ENCODE data around the gene CHST11. TPM values are rescaled to one million over a fixed set of nuclear protein-coding genes. Genes with fewer than 3 reads are reported as not detected.

Gene CHST11
- total RNA-seq, 1 experiment from 2014 or later = 1.1 TPM

DNA sequence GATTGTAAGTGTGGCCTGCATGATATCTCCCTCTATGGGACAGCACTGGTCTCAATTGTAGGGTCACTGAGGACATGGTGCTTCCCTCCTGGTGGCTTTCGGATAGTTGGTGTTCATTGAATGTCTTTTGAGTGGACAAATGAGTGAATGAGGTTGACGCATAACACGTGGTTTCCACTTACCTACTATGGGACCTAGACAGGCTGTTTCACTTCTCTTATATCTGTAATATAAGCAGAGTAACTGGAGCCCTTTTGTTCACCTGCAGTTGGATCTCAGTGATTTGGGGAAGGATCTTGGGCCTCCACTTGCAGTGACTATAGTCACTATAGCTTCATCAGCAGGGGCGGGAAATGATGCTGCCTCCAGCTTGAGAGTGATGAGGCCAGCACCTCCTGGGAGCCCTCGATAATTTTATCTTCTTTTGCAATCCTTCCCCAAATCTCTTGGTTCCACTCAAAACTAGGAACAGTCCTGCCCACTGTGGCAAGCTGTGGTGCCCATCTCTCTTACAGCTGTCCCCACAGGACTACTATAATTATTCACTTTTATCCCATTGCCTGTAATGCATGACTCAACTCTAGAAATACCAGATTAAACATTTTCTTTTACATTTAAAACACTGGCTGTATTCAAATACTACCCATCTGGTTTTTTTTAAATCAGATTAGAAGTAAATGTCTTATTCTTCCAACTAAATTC lies 242.9 kb downstream of the CHST11 start:
- H3K4me1 ChIP-seq (ENCODE audit: insufficient read depth, low read length, poor library complexity, severe bottlenecking) = no peaks in the 10 kb centered on the region
- H3K27ac ChIP-seq (ENCODE audit: low read depth, low read length, poor library complexity, severe bottlenecking) = no peak overlapping the region
- no peak for DNase-seq (ENCODE audit: low spot score)
- ChIA-PET POLR2A (ENCODE audit: low non-redundant PET) (no interaction called here), CTCF (no interaction called here)
- intact Hi-C loops (cut with micrococcal nuclease; ENCODE audit: unreplicated experiment) = no loop called here
- no peaks in the 10 kb centered on the region for H3K27me3 ChIP-seq (replicated peaks; ENCODE audit: insufficient read depth, low read depth, low read length, poor library complexity)
- BruUV-seq (replicated peaks) = no TSS peak
- H3K9me3 ChIP-seq (ENCODE audit: low read depth, low read length, poor library complexity, severe bottlenecking) = no peaks in the 10 kb centered on the region
- H3K4me3 ChIP-seq (ENCODE audit: low read depth, low read length, poor library complexity, severe bottlenecking) = no peak overlapping the region
- H3K36me3 ChIP-seq (ENCODE audit: insufficient read depth, low read length, poor library complexity, severe bottlenecking) = no peaks in the 10 kb centered on the region
- TF ChIP-seq, protein P1, sequence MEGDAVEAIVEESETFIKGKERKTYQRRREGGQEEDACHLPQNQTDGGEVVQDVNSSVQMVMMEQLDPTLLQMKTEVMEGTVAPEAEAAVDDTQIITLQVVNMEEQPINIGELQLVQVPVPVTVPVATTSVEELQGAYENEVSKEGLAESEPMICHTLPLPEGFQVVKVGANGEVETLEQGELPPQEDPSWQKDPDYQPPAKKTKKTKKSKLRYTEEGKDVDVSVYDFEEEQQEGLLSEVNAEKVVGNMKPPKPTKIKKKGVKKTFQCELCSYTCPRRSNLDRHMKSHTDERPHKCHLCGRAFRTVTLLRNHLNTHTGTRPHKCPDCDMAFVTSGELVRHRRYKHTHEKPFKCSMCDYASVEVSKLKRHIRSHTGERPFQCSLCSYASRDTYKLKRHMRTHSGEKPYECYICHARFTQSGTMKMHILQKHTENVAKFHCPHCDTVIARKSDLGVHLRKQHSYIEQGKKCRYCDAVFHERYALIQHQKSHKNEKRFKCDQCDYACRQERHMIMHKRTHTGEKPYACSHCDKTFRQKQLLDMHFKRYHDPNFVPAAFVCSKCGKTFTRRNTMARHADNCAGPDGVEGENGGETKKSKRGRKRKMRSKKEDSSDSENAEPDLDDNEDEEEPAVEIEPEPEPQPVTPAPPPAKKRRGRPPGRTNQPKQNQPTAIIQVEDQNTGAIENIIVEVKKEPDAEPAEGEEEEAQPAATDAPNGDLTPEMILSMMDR (conservative IDR thresholded peaks at IDR 0.05; ENCODE audit: low read depth, low read length) = no peak
- TF ChIP-seq EZH2 (IDR thresholded peaks at IDR 0.05; ENCODE audit: borderline replicate concordance, low read depth, low read length, poor library complexity, severe bottlenecking) = no peak

DNA sequence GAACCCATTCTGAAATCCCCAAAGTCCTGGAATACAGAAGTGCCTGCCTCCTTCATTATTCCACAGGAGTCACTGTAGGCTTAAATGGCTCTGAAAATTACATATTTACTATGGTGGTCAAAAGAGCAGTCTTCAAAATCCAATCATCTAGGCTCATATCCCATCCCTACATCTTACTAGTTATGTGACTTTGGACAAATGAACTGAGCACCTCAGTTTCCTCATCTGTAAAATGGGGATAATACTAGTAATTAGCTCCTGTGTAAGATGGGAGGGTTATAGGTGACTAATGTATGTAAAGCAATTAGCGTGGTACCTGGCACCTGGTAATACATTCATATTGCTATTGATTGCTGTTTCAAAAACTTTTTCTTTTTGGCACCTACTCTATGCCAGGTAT lies 243.6 kb downstream of the CHST11 start:
- H3K36me3 ChIP-seq (ENCODE audit: insufficient read depth, low read length, poor library complexity, severe bottlenecking) = no peaks in the 10 kb centered on the region
- no peaks in the 10 kb centered on the region for H3K4me1 ChIP-seq (ENCODE audit: insufficient read depth, low read length, poor library complexity, severe bottlenecking)
- DNase-seq (ENCODE audit: low spot score) = no peak
- ChIA-PET POLR2A (ENCODE audit: low non-redundant PET) (no interaction called here), CTCF (no interaction called here)
- BruUV-seq (replicated peaks) = no TSS peak
- H3K27ac ChIP-seq (ENCODE audit: low read depth, low read length, poor library complexity, severe bottlenecking) = no peak overlapping the region
- intact Hi-C loops (cut with micrococcal nuclease; ENCODE audit: unreplicated experiment) = no loop called here
- no peak for TF ChIP-seq EZH2 (IDR thresholded peaks at IDR 0.05; ENCODE audit: borderline replicate concordance, low read depth, low read length, poor library complexity, severe bottlenecking)
- TF ChIP-seq, protein P1 (conservative IDR thresholded peaks at IDR 0.05; ENCODE audit: low read depth, low read length) = no peak
- H3K9me3 ChIP-seq (ENCODE audit: low read depth, low read length, poor library complexity, severe bottlenecking) = no peaks in the 10 kb centered on the region
- no peak overlapping the region for H3K4me3 ChIP-seq (ENCODE audit: low read depth, low read length, poor library complexity, severe bottlenecking)
- H3K27me3 ChIP-seq (replicated peaks; ENCODE audit: insufficient read depth, low read depth, low read length, poor library complexity) = no peaks in the 10 kb centered on the region

DNA sequence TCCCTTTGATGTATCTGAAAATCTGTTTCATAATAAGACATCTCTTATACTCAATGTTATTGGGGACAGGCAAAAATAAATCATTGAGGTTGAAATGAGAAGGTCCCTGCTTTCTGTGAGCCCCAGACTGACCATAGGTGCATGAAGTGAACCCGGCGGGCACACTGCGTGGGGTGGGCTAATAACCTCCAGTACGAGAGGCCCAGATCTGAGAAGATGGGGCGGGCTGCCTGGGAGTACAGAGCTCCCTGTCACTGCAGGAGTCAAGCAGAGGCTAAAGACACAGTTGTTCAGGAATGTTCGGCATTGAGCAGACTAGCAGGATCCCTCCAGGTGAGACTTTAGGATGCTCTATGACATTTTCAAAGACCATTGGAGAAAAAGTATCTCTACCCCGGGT lies 244.6 kb downstream of the CHST11 start:
- Histone ChIP-seq H3K9me3 (ENCODE audit: low read depth, low read length, poor library complexity, severe bottlenecking) (no peaks in the 10 kb centered on the region), H3K4me3 (ENCODE audit: low read depth, low read length, poor library complexity, severe bottlenecking) (no peak overlapping the region), H3K36me3 (ENCODE audit: insufficient read depth, low read length, poor library complexity, severe bottlenecking) (no peaks in the 10 kb centered on the region), H3K27ac (ENCODE audit: low read depth, low read length, poor library complexity, severe bottlenecking) (no peak overlapping the region), H3K4me1 (ENCODE audit: insufficient read depth, low read length, poor library complexity, severe bottlenecking) (no peaks in the 10 kb centered on the region), H3K27me3 (replicated peaks; ENCODE audit: insufficient read depth, low read depth, low read length, poor library complexity) (no peaks in the 10 kb centered on the region)
- DNase-seq (ENCODE audit: low spot score) = no peak
- intact Hi-C loops (cut with micrococcal nuclease; ENCODE audit: unreplicated experiment) = no loop called here
- BruUV-seq (replicated peaks) = no TSS peak
- no peak for TF ChIP-seq EZH2 (IDR thresholded peaks at IDR 0.05; ENCODE audit: borderline replicate concordance, low read depth, low read length, poor library complexity, severe bottlenecking)
- TF ChIP-seq, protein P1 (conservative IDR thresholded peaks at IDR 0.05; ENCODE audit: low read depth, low read length) = no peak
- POLR2A ChIA-PET (ENCODE audit: low non-redundant PET) = no interaction called here
- CTCF ChIA-PET = no interaction called here

All from A673 (cell line).